GM23338 (cell line): ENCODE data around the gene PGGT1B. TPM values are rescaled to one million over a fixed set of nuclear protein-coding genes. Genes with fewer than 3 reads are reported as not detected.

ENCODE experiments used
- ATAC-seq: fragments of 200-7000 bp; cut with Tn5 transposase; 3 replicates; pipeline ENCODE4 v1.9.1; 2020
- DNase-seq: peaks from one replicate; pipeline ENCODE4 v3.0.0-alpha.2; 2015; ENCODE audit warnings: low spot score
- H2AFZ ChIP-seq: fragments of 200-600 bp; sonication (generic); 2 replicates; pipeline ENCODE4 v1.8.0; 2016; ENCODE audit warnings: antibody characterized with exemption, mild to moderate bottlenecking, moderate library complexity
- H3F3A ChIP-seq: fragments of 200-600 bp; sonication (generic); replicated peaks from 2 replicates; pipeline ENCODE4 v1.8.0; 2017; ENCODE audit warnings: antibody characterized with exemption, mixed run types, low read depth
- H3K27ac ChIP-seq: fragments of 200-600 bp; sonication (generic); 2 replicates; pipeline ENCODE4 v1.6.1; 2016; ENCODE audit warnings: low read depth
- H3K27me3 ChIP-seq: fragments of 200-600 bp; sonication (generic); 2 replicates; pipeline ENCODE4 v1.8.0; 2016; ENCODE audit warnings: mild to moderate bottlenecking, mixed run types, moderate library complexity; ENCODE audit not compliant: insufficient read depth
- H3K36me3 ChIP-seq: fragments of 200-600 bp; sonication (generic); 2 replicates; pipeline ENCODE4 v1.8.0; 2016; ENCODE audit warnings: mild to moderate bottlenecking; ENCODE audit not compliant: insufficient read depth
- H3K4me1 ChIP-seq: fragments of 200-600 bp; sonication (generic); 2 replicates; pipeline ENCODE4 v1.8.0; 2016; ENCODE audit warnings: mild to moderate bottlenecking, moderate library complexity; ENCODE audit not compliant: insufficient read depth
- H3K4me2 ChIP-seq: fragments of 200-600 bp; sonication (generic); 2 replicates; pipeline ENCODE4 v1.7.1; 2017; ENCODE audit warnings: mixed run types
- H3K4me3 ChIP-seq: fragments of 200-600 bp; sonication (generic); 2 replicates; pipeline ENCODE4 v1.6.1; 2016; ENCODE audit warnings: mixed run types
- H3K79me2 ChIP-seq: fragments of 200-600 bp; sonication (generic); replicated peaks from 2 replicates; pipeline ENCODE4 v1.8.0; 2017; ENCODE audit warnings: mild to moderate bottlenecking; ENCODE audit not compliant: insufficient read depth
- H3K9me2 ChIP-seq: fragments of 200-600 bp; sonication (generic); 2 replicates; pipeline ENCODE4 v1.8.0; 2017; ENCODE audit not compliant: insufficient read depth
- H4K20me1 ChIP-seq: fragments of 200-600 bp; sonication (generic); replicated peaks from 2 replicates; pipeline ENCODE4 v1.8.0; 2017; ENCODE audit warnings: mild to moderate bottlenecking; ENCODE audit not compliant: insufficient read depth
- H3K27ac Mint-ChIP-seq: 2 replicates; pipeline ENCODE4 v1.8.0; 2020; ENCODE audit warnings: inconsistent platforms, mild to moderate bottlenecking, moderate library complexity, mixed read lengths
- H3K27me3 Mint-ChIP-seq: 3 replicates; pipeline ENCODE4 v1.8.0; 2022; ENCODE audit warnings: low read depth, mild to moderate bottlenecking, moderate library complexity, mixed read lengths, inconsistent platforms; ENCODE audit not compliant: insufficient read depth, poor library complexity
- H3K36me3 Mint-ChIP-seq: 3 replicates; pipeline ENCODE4 v1.8.0; 2021; ENCODE audit warnings: low read depth, mild to moderate bottlenecking, inconsistent platforms, moderate library complexity, mixed read lengths
- H3K4me1 Mint-ChIP-seq: 3 replicates; pipeline ENCODE4 v1.8.0; 2020; ENCODE audit warnings: mild to moderate bottlenecking, inconsistent platforms, mixed read lengths
- H3K4me3 Mint-ChIP-seq: 3 replicates; pipeline ENCODE4 v1.8.0; 2021; ENCODE audit warnings: moderate library complexity, mild to moderate bottlenecking, inconsistent platforms, mixed read lengths
- H3K9me3 Mint-ChIP-seq: 3 replicates; pipeline ENCODE4 v1.8.0; 2020; ENCODE audit warnings: moderate library complexity, mild to moderate bottlenecking, inconsistent platforms, mixed read lengths
- CREB1 ChIP-seq: fragments of 250-450 bp; sonication (Bioruptor Pico); IDR thresholded peaks from 2 replicates; pipeline ENCODE4 v1.5.0; 2020; ENCODE audit warnings: low read depth, mild to moderate bottlenecking, moderate library complexity
- CTCF ChIP-seq, 2 experiments: fragments of 200-600 bp in 1 of 2; sonication (generic) in 1 of 2; conservative IDR thresholded peaks; 2 replicates each; pipeline versions ENCODE4 v1.5.1 to v1.6.1; 2016 to 2017; ENCODE audit warnings: antibody characterized with exemption in 2 of 2, low read depth in 2 of 2, mild to moderate bottlenecking in 2 of 2, moderate library complexity in 1 of 2
- EZH2 ChIP-seq: fragments of 200-600 bp; sonication (generic); IDR thresholded peaks from one replicate; pipeline ENCODE4 v1.8.0; 2017; ENCODE audit warnings: antibody characterized with exemption, mild to moderate bottlenecking, low read depth; ENCODE audit not compliant: unreplicated experiment
- JUNB ChIP-seq: IDR thresholded peaks from one replicate; pipeline ENCODE4 v1.6.1; 2016; ENCODE audit warnings: antibody characterized with exemption; ENCODE audit not compliant: unreplicated experiment
- POLR2AphosphoS5 ChIP-seq: IDR thresholded peaks from 2 replicates; pipeline ENCODE4 v1.6.1; 2016; ENCODE audit warnings: antibody characterized with exemption, low read depth
- REST ChIP-seq: IDR thresholded peaks from one replicate; pipeline ENCODE4 v1.6.1; 2018; ENCODE audit warnings: antibody characterized with exemption; ENCODE audit not compliant: unreplicated experiment
- STAT1 ChIP-seq: IDR thresholded peaks from one replicate; pipeline ENCODE4 v1.6.1; 2016; ENCODE audit warnings: antibody characterized with exemption; ENCODE audit not compliant: unreplicated experiment
- ZNF331 ChIP-seq: fragments of 250-450 bp; sonication (Bioruptor Pico); IDR thresholded peaks from 2 replicates; pipeline ENCODE4 v1.5.0; 2020; ENCODE audit warnings: low read depth, mild to moderate bottlenecking, moderate library complexity
- ZNF462 ChIP-seq: fragments of 250-450 bp; sonication (Bioruptor Pico); IDR thresholded peaks from 2 replicates; pipeline ENCODE4 v1.5.0; 2020; ENCODE audit warnings: mild to moderate bottlenecking, moderate library complexity
- polyA plus RNA-seq: library from polyadenylated mRNA; unstranded; fragments of >200 nt; fragmentation: Nextera tagmentation; extraction: Ambion mirVana; gene quantifications from 2 replicates; pipeline ENCODE4 v1.2.1, GENCODE V29; 2016
- total RNA-seq: library from RNA; depleted of rRNA; stranded (reverse); fragments of >200 nt; shearing (Covaris generic); gene quantifications from 2 replicates; pipeline ENCODE4 v1.2.3, GENCODE V29; 2014
- TF ChIP-seq, protein P1 (sequence below): IDR thresholded peaks from 2 replicates; pipeline ENCODE4 v1.6.1; 2016; ENCODE audit warnings: antibody characterized with exemption

PGGT1B gene
- total and polyA plus RNA-seq, 2 experiments from 2014 or later: 8.6 to 12.9 TPM

GRCh38 chr5:115289104-115289503 lies 26.4 kb upstream of the PGGT1B start (continued):
- TF ChIP-seq ZNF462 (no peak), STAT1 (no peak), JUNB (no peak)
- TF ChIP-seq, protein P1, sequence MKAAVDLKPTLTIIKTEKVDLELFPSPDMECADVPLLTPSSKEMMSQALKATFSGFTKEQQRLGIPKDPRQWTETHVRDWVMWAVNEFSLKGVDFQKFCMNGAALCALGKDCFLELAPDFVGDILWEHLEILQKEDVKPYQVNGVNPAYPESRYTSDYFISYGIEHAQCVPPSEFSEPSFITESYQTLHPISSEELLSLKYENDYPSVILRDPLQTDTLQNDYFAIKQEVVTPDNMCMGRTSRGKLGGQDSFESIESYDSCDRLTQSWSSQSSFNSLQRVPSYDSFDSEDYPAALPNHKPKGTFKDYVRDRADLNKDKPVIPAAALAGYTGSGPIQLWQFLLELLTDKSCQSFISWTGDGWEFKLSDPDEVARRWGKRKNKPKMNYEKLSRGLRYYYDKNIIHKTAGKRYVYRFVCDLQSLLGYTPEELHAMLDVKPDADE: no peak

DNA sequence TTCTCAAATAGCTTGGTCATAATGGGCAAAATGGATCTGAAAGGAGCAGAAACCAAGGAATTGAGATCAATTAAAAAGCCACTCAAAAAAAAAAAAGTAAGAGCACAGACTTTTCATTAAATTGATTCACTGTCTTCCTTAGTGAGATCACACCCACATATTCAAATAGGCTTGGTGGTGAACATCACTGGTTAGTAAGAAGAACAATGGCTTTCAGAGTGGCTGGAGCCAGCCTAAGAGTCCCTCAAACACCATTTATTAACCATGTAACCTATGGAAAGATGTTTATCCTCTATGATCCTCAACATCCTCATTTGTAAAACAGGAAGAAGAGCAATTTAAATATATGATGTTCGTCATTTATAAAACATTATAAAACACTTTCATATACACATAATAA lies 21.3 kb upstream of the PGGT1B start:
- Mint-ChIP-seq H3K4me1 (peaks cover 9% of the 10 kb centered on the region; the same call in 2 of the 3 replicates), H3K4me3 (no peak overlapping the region), H3K27ac (no peak overlapping the region), H3K27me3 (no peaks in the 10 kb centered on the region), H3K36me3 (peaks cover 2% of the 10 kb centered on the region; the same call in 2 of the 3 replicates), H3K9me3 (no peaks in the 10 kb centered on the region)
- Histone ChIP-seq H3K4me1 (no peaks in the 10 kb centered on the region), H3K9me2 (no peaks in the 10 kb centered on the region), H3K27ac (no peak overlapping the region), H3K79me2 (peaks cover 50% of the 10 kb centered on the region), H3K36me3 (peaks cover 4% of the 10 kb centered on the region; the same call in 1 of the 2 replicates), H3K27me3 (no peaks in the 10 kb centered on the region), H4K20me1 (peaks cover 6% of the 10 kb centered on the region; the same call in 1 of the 2 replicates), H2AFZ (no peak overlapping the region), H3K4me3 (no peak overlapping the region), H3K4me2 (no peak overlapping the region), H3F3A (no peaks in the 10 kb centered on the region)
- DNase-seq (no peak), ATAC-seq (no peak)
- TF ChIP-seq CREB1 (no peak), JUNB (no peak), ZNF331 (CRISPR knock-in tag) (no peak), EZH2 (no peak), CTCF (conservative IDR thresholded peaks at IDR 0.05; ENCODE audit: low read depth in 2 of 2) (no peak), POLR2AphosphoS5 (no peak), REST (no peak)
